Activated naive CD4-positive, alpha-beta T cell treated with anti-CD3 and anti-CD28 coated beads, Interleukin-2, amount 50 U/mL, for 72 hours (primary cell): ENCODE measurements around the gene MTLN. TPM values are rescaled to one million over a fixed set of nuclear protein-coding genes. Genes with fewer than 3 reads are reported as not detected.
"Not testable (repeated sequence)": the region's sequence is repeated elsewhere in the genome, so short reads cannot be mapped to it uniquely, and the experiment has no call there.

ENCODE experiments used
- ATAC-seq, 2 donors: fragments of 150-1000 bp; cut with Tn5 transposase; 2 replicates each; pipeline ENCODE4 v1.10.0; 2021; ENCODE audit warnings: mild to moderate bottlenecking in 2 of 2, moderate library complexity in 2 of 2
- DNase-seq, 2 donors: peaks; one replicate each; pipeline ENCODE4 v3.0.0; 2021 to 2022; ENCODE audit warnings: low spot score in 2 of 2
- H3K27ac Mint-ChIP-seq, 2 donors: one replicate each; pipeline ENCODE4 v1.8.0; 2022; ENCODE audit warnings: mild to moderate bottlenecking in 2 of 2, mixed read lengths in 2 of 2
- H3K36me3 Mint-ChIP-seq, 2 donors: one replicate each; pipeline ENCODE4 v1.8.0; 2022; ENCODE audit warnings: mixed read lengths in 2 of 2
- H3K9me3 Mint-ChIP-seq, 2 donors: one replicate each; pipeline ENCODE4 v1.8.0; 2022; ENCODE audit warnings: mixed read lengths in 2 of 2
- total RNA-seq, 2 donors: library from RNA; stranded (reverse); gene quantifications; one replicate each; pipeline ENCODE4 v1.2.3, GENCODE V29; 2022

Gene MTLN
- total RNA-seq, 2 donors from 2014 or later = 43.9 to 61.3 TPM

DNA sequence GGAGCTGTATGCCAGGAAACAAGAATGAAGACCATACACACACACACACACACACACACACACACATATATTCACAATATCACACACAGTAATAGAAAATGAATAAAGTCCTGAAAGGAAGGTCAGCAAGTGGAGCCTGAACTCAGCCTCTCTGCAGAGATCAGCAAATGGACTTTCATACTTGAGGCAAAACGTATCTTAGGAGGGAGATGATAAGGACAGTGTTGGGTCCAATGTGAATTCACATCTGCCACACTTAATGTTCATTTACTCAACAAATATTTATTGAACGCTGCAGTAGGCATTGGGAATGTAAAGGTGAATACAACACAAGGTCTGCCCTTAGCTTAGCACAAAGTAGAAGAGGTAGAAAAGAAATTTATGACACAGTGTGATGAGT, 2.7 kb upstream of the MTLN start:
- ATAC-seq (no peak), DNase-seq (no peak)
- Mint-ChIP-seq H3K36me3 (peaks cover 21 to 26% of the 10 kb centered on the region in 2 donors), H3K9me3 (peaks cover 0 to 9% of the 10 kb centered on the region in 2 donors), H3K27ac (no peak overlapping the region)

DNA sequence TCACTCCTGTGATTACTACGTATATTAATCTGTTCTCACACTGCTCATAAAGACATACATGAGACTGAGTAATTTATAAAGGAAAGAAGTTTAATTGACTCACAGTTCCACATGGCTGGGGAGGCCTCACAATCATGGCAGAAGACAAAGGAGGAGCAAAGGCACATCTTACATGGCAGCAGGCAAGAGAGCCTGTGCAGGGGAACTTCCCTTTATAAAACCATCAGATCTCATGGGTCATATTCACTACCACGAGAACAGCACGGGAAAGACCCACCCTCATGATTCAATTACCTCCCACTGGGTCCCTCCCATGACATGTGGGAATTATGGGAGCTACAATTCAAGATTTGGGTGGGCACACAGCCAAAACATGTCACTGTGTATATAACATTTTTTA, 1.2 kb upstream of the MTLN start:
- peaks cover 30 to 37% of the 10 kb centered on the region in 2 donors for H3K36me3 Mint-ChIP-seq
- not testable (repeated sequence) for H3K9me3 Mint-ChIP-seq

DNA sequence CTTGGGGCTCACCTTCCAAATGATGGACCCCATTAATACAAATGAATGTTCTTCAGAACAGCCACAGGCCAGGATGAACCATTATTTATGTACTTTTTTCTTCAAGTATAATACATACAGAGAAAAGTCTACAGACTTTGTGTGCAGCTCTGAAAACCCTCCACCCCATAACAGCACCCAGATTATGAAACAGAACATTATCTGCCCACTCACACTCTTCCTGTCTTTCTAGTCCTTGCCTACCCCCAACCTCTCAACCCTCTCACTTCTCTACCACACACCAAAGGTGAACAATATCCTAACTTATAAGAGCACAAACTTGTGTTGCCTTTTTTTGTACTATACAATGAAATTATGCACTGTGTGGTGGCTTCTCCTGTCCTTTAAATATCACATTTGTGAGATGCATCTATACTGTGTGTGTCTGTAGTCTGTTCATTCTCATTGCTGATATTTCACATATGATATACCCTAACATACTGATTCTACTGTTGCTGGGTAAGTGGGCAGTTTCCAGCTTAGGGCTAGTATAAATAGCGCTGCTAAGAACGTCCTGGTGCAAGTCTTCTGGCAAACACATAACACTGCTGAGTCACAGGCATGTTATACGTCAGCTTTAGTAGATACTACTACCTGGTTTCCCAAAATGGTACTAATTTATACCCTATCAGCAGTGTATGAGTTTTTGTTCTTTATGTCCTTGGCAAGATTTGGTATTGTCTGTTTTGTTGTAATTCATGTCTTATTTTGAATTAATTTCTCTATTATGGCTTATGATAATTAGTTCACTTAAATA, 6.5 kb downstream of the MTLN start:
- H3K9me3 Mint-ChIP-seq = no peaks in the 10 kb centered on the region
- H3K36me3 Mint-ChIP-seq = peaks cover 8 to 18% of the 10 kb centered on the region in 2 donors
- ATAC-seq (peak in 1 of 2 donors; percentile 51), DNase-seq (no peak)
- H3K27ac Mint-ChIP-seq = peak overlapping the region in 1 of 2 donors; percentile 95

More for the DNA sequence above, 1.2 kb upstream of the MTLN start:
- H3K27ac Mint-ChIP-seq, ATAC-seq, DNase-seq: not testable (repeated sequence)

DNA sequence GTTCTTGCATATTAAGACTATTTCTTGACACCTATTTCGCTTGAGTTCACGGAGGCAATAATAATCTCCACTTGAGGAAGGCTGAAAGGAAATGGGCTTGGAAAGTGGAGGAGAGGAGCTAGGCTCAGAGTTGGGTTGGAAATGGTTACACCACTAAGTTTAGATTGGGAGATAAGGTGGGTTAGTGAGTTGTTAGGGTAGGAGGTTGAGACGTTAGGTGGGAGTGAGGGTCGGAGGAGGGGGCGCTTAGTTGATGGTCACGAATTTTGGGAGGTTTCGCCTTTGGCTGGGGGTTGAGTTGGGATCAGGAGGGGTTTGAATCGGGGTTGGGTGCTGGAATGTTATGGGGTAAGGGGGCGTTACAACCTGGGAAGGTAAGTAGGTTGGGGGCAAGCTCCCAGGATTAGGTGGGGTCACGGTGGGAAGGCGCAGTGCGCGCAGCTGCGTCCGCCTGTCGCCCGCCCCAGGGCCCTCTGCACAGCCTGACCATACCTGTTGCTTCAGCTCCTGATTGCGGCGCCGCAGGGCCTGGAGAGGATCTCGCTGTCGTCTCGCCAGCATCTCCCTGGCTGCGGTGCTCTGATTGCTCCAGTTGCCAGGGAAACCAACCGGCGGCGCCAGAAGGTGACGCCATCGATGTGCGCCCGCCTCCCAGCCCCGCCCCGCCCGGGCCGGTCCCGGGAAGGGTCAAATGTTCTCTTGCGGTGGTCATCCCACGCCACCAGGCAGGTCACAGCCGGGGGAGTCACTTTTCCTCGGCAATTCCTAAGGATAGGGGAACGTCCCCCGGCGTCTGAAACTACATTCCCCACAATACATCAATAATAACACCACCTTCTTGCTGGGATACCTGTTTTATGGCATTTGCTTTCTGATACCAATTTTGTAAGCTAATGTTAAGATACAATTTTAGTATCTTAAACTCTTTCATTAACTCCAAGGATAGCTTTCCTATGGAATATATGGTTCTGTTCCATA, 7.7 kb downstream of the MTLN start, which contains the start of gene NPHP1:
TSS of gene NPHP1 (minus strand) at position 606 of the 978 bp plus-strand sequence. CDS start at position 561, 45 bp downstream.
- Mint-ChIP-seq H3K36me3 (peaks cover 7 to 12% of the 10 kb centered on the region in 2 donors), H3K9me3 (no peaks in the 10 kb centered on the region), H3K27ac (peak within 1 kb of the TSS; percentile 95 to 96)
- DNase-seq (peak; percentile 80 to 90), ATAC-seq (peak; percentile 93)

DNA sequence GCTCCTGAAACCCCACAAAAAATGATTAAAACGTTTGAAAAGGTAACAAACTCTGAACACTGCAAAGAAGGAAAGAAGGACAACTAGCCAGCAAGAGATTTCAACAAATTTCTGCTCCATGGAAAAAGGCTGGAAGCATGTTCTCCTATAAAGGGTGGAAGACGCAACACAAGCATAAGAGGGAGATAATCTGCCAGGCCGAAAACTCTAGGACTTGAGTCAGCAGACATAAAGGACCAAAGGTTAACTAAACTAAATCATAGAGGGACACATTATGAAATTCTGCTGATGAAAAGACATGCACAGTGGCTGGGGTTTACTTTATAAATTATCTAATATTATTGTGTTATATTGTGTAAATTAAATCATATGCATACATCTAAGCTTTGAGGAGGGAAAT, 14.3 kb downstream of the MTLN start:
- ATAC-seq = no peak
- H3K9me3 Mint-ChIP-seq = no peaks in the 10 kb centered on the region
- no peak overlapping the region for H3K27ac Mint-ChIP-seq
- H3K36me3 Mint-ChIP-seq = peaks cover 0 to 7% of the 10 kb centered on the region in 2 donors
- no peak for DNase-seq

DNA sequence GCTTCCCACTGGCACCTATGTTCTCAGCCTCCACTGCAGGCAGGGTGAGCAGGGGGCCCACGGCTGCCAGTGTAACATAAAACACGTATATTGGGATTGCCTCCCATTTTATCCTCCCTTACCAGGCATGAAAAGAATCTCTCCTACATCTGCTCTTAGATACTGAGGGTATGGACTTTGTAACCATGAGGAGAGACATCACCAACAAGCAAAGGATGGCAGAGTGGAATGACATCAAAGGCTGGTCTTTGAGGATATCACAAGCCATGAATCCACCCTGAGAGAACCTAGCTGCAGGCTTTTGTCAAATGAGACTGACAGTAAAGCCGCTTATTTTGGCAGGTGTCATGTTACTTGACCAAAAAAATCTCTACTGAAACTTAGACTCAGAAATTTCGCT, 14.9 kb downstream of the MTLN start:
- H3K27ac Mint-ChIP-seq = no peak overlapping the region
- peaks cover 0 to 7% of the 10 kb centered on the region in 2 donors for H3K36me3 Mint-ChIP-seq
- ATAC-seq = no peak

DNA sequence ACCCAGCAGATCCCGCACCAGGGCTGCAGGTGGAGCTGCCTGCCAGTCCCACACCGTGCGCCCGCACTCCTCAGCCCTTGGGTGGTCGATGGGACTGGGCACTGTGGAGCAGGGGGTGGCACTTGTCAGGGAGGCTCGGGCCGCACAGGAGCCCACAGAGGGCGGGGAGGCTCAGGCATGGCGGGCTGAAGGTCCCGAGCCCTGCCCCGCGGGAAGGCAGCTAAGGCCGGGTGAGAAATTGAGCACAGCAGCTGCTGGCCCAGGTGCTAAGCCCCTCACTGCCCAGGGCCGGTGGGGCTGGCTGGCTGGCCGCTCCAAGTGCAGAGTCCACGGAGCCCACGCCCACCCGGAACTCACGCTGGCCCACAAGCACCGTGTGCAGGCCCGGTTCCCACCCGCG, 22.2 kb downstream of the MTLN start:
- H3K36me3 Mint-ChIP-seq = peaks cover 11 to 21% of the 10 kb centered on the region in 2 donors
- ATAC-seq, DNase-seq, H3K9me3 Mint-ChIP-seq, H3K27ac Mint-ChIP-seq: not testable (repeated sequence)

More for the DNA sequence above, 14.9 kb downstream of the MTLN start:
- no peak for DNase-seq
- H3K9me3 Mint-ChIP-seq = no peaks in the 10 kb centered on the region

DNA sequence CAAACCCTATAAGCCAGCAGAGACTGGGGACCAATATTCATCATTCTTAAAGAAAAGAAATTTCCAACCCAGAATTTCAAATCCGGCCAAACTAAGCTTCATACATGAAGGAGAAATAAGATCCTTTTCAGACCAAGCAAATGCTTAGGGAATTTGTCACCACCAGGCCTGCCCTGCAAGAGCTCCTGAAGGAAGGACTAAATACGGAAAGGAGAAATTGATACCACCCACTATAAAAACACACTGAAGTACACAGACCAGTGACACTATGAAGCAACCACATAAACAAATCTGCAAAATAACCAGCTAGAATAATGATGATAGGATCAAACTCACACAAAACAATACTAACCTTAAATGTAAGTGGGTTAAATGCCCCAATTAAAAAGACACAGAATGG, 29.9 kb downstream of the MTLN start:
- H3K36me3 Mint-ChIP-seq = peaks cover 27 to 42% of the 10 kb centered on the region in 2 donors
- H3K27ac Mint-ChIP-seq = no peak overlapping the region
- ATAC-seq (no peak), DNase-seq (no peak)
- peaks cover 18 to 19% of the 10 kb centered on the region in 2 donors for H3K9me3 Mint-ChIP-seq

DNA sequence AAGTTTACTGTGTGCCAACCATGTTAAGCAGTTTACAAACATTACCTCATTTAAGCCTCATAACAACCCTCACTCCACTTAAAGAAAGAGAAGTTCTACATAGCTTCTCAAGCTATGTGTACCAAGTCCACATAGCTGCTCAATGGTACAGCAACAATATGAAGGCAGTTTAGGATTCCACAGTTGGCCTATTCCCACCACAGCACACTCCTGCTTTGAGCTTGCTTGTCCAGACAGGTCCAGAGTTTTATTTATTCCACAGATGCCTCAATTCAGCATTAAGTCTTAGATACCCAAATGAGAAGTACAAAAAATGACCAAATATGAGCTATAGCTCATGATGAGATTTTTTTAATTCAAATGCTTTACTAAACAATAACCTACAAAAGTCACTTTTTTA, 32.3 kb downstream of the MTLN start:
- peaks cover 15 to 30% of the 10 kb centered on the region in 2 donors for H3K36me3 Mint-ChIP-seq
- DNase-seq (no peak), ATAC-seq (no peak)
- H3K27ac Mint-ChIP-seq = no peak overlapping the region
- peaks cover 11 to 13% of the 10 kb centered on the region in 2 donors for H3K9me3 Mint-ChIP-seq

DNA sequence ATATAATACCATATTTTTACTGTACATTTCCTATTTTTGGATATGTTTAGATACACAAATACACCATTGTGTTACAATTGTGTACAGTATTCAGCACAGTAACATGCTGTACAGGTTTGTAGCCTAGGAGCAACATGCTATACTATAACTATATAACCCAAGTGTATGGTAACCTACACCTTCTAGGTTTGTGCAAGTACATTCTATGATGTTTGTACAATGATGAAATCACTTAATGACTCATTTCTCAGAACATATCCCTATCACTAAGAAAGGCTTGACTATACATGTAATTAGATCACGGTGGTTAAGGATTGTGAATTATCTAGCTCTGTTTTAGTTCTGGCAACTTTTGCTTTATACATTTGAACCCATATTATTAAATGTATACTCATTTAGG, 38.8 kb downstream of the MTLN start:
- Mint-ChIP-seq H3K9me3 (peaks cover 4% of the 10 kb centered on the region in 2 donors), H3K36me3 (no peaks in the 10 kb centered on the region), H3K27ac (no peak overlapping the region)
- ATAC-seq (peak in 1 of 2 donors; percentile 79), DNase-seq (no peak)

DNA sequence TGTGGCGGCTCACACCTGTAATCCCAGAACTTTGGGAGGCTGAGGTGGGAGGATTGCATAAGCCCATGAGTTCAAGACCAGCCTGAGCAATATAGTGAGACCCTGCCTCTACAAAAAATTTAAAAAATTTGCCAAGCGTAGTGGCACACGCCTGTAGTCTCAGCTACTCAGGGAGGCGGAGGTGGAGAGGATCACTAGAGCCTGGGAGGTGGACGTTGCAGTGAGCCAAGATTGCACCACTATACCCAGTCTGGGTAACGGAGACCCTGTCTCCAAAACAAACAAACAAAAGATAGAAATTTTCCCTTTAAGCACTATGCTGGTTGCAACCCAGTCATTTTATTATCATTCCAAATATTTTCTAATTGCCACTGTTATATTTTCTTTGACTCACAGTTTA, 39.8 kb downstream of the MTLN start:
- H3K27ac Mint-ChIP-seq = no peak overlapping the region
- DNase-seq = no peak
- ATAC-seq = no peak
- H3K9me3 Mint-ChIP-seq = peaks cover 4% of the 10 kb centered on the region in 2 donors
- H3K36me3 Mint-ChIP-seq = no peaks in the 10 kb centered on the region

DNA sequence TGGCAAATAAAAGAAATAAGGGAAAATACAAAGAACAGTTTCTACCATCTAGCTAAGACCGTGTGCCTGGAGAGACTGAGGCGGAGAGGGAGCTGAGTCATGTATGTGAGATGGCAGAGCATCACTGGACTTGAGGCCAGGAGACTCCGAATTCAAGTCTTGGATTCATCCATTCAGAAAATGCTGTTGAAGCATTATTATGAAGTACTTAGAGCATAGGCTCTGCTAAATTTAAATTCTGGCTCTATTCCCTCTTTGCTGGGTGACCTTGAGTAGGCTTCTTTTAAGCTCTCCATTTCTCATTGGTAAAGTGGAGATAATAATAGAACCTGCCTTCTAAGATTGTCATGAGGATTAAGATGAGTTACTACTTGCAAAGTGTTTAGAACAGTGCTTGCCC, 42.2 kb downstream of the MTLN start:
- no peak for DNase-seq
- Mint-ChIP-seq H3K36me3 (no peaks in the 10 kb centered on the region), H3K27ac (no peak overlapping the region), H3K9me3 (peaks cover 4% of the 10 kb centered on the region in 2 donors)
- no peak for ATAC-seq

DNA sequence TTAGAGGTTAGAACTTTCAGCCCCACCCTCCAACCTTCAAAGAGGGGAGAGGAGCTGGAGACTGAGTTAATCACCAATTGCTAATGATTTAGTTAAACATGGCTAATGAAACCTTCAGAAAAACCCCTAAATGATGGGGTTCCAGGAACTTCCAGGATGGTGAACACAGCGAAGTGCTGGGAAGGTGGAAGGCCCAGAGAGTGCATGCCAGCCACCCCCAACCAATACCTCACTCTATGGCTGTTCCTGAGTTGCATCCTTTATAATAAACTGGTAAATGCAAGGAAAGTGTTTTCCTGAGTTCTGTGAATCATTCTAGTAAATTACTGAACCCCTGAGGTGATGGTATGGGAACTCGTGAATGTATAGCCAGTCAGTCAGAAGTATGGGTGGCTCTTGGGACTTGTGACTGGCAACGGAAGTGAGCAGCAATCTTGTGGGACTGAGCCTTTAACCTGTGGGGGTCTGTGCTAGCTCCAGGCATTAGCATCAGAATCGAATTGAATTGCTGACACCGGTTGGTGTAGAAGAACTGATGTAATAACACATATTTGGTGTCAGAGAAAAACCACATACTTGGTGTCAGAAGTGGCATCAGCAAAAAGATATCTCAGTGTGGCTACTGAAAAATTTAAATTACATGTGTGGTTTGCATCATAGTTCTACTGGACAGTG, 44.9 kb downstream of the MTLN start:
- ATAC-seq (no peak), DNase-seq (no peak)
- Mint-ChIP-seq H3K9me3 (peaks cover 4% of the 10 kb centered on the region in 2 donors), H3K36me3 (no peaks in the 10 kb centered on the region), H3K27ac (no peak overlapping the region)

DNA sequence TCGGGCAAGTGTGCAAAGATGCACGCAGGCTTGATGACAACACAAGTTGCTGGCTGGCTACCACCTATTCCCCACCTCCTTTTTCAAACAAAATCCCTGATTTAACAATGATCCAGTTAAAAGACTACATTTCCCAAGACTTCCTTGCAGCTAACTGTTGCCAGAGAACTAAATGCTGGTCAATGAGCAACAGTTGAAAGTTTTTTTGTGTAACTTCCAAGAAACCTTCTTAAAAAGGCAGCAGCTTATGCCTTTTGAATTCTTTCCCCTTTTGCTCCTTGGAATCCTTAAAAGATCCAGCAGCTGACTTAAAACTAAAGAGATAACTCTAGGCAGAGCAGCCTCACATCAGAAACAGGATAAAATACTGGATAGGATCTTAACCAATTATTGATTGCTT, 46.1 kb downstream of the MTLN start:
- no peak for ATAC-seq

More for the DNA sequence above, 46.1 kb downstream of the MTLN start:
- H3K36me3 Mint-ChIP-seq = no peaks in the 10 kb centered on the region
- H3K27ac Mint-ChIP-seq = no peak overlapping the region
- no peak for DNase-seq
- peaks cover 4% of the 10 kb centered on the region in 2 donors for H3K9me3 Mint-ChIP-seq
